Activated T-cell treated with anti-CD3 and anti-CD28 coated beads, Interleukin-2, amount 50 U/mL, for 24 hours (primary cell): ENCODE measurements around the gene PRTG.
"Not testable (repeated sequence)": the region's sequence is repeated elsewhere in the genome, so short reads cannot be mapped to it uniquely, and the experiment has no call there.

Experiments
- DNase-seq: peaks from one replicate; pipeline ENCODE4 v3.0.0-alpha.2; 2020
- H3K27ac Mint-ChIP-seq: 2 replicates; pipeline ENCODE4 v1.8.0; 2020; ENCODE audit warnings: mild to moderate bottlenecking, mixed read lengths
- H3K27me3 Mint-ChIP-seq: 2 replicates; pipeline ENCODE4 v1.8.0; 2020; ENCODE audit warnings: mixed read lengths
- H3K36me3 Mint-ChIP-seq: 2 replicates; pipeline ENCODE4 v1.8.0; 2020; ENCODE audit warnings: low read depth, mixed read lengths
- H3K4me1 Mint-ChIP-seq: 2 replicates; pipeline ENCODE4 v1.8.0; 2020; ENCODE audit warnings: low read depth, mixed read lengths
- H3K4me3 Mint-ChIP-seq: 2 replicates; pipeline ENCODE4 v1.8.0; 2020; ENCODE audit warnings: mild to moderate bottlenecking, moderate library complexity, mixed read lengths
- H3K9me3 Mint-ChIP-seq: 2 replicates; pipeline ENCODE4 v1.8.0; 2020; ENCODE audit warnings: mixed read lengths

PRTG gene, protein sequence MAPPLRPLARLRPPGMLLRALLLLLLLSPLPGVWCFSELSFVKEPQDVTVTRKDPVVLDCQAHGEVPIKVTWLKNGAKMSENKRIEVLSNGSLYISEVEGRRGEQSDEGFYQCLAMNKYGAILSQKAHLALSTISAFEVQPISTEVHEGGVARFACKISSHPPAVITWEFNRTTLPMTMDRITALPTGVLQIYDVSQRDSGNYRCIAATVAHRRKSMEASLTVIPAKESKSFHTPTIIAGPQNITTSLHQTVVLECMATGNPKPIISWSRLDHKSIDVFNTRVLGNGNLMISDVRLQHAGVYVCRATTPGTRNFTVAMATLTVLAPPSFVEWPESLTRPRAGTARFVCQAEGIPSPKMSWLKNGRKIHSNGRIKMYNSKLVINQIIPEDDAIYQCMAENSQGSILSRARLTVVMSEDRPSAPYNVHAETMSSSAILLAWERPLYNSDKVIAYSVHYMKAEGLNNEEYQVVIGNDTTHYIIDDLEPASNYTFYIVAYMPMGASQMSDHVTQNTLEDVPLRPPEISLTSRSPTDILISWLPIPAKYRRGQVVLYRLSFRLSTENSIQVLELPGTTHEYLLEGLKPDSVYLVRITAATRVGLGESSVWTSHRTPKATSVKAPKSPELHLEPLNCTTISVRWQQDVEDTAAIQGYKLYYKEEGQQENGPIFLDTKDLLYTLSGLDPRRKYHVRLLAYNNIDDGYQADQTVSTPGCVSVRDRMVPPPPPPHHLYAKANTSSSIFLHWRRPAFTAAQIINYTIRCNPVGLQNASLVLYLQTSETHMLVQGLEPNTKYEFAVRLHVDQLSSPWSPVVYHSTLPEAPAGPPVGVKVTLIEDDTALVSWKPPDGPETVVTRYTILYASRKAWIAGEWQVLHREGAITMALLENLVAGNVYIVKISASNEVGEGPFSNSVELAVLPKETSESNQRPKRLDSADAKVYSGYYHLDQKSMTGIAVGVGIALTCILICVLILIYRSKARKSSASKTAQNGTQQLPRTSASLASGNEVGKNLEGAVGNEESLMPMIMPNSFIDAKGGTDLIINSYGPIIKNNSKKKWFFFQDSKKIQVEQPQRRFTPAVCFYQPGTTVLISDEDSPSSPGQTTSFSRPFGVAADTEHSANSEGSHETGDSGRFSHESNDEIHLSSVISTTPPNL

DNA sequence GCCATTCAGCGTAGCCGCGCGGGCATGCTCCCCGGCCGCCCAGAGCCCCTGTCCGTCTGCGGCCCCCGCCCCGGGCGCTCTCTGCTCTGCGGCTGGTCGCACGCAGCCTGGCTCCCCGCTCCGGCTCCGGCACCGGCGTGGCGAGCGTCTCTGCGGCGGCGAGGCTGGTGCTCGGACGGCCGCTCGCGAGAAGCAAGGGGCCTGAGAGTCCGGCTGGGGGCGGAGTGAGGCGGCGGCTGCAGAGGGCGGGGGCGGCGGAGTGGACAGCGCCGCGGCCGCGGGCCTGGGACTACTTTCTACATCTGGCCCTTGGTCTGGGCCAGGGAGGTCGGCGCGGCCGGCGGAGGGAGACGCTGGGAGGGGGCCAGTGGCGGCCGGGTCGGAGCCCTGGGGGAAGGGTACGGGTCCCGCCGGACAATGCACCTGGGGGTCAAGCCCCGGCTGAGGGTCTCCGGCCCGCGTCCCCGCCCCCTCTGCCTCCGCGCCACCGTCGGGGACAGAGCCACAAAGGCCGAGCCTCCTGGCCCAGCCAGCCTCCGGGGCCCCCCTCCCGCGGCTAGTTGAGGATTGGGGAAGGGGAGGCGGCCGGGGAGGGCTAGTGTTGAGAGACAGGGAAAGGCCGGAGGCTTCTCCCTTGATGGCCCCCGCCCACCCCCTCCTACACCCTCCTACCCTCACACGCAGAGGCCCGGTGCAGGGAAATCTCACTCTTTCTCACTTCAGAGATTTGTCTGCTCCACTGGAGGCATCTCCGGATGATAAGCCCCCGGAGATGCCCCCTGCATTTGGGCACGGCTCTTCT lies at the start of gene PRTG:
TSS of gene PRTG (minus strand) at position 226 of the 802 bp plus-strand sequence. CDS start at position 5, 221 bp downstream.
- Mint-ChIP-seq H3K36me3 (no peaks in the 10 kb centered on the region), H3K9me3 (no peaks in the 10 kb centered on the region), H3K27me3 (peaks cover 29% of the 10 kb centered on the region), H3K4me1 (peaks cover 3% of the 10 kb centered on the region), H3K27ac (no peak within 1 kb of the TSS), H3K4me3 (peak within 1 kb of the TSS; percentile 62)
- DNase-seq, result no peak

DNA sequence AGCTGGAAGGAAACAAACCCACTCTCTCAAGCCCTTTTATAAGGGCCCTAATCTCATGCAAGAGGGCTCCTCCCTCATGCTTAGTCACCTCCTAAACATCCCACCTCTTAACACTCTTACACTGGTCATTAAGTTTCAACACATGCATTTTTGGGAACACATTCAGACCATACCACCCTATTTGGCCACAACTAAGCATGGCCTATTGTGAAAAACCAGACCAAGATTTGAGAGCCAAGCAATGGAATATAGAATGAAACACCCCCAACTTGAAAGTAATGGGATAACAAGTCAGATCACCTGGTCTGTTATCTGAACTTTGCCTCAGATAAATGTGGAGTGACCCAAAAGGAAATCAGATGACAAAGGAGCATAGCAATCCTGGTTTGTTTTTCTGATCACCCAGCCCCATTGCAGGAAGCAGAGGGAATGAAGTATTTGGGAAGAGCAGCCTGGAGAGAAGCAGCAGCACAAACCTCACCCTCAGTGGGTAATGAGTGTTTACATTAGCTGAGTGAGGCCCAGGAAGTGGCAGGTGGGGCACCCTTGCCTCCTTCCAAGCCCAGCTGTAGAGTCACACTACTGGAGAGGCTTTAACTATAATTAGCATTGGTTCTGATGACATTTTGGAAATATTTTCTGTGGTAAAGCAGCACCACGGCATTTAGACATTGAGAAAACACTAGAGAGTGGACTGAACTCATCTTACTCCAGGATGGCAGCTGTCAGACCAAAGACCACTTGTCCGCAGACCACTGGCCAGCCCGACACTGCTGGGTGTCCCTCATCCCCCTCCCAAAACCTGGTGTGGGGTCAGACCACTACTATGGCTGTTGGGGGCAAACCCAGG lies 48.8 kb upstream of the PRTG start:
- H3K36me3 Mint-ChIP-seq, result no peaks in the 10 kb centered on the region
- no peaks in the 10 kb centered on the region for H3K4me1 Mint-ChIP-seq
- DNase-seq, result no peak
- no peak overlapping the region for H3K4me3 Mint-ChIP-seq
- no peaks in the 10 kb centered on the region for H3K9me3 Mint-ChIP-seq
- no peak overlapping the region for H3K27ac Mint-ChIP-seq
- peaks cover 25% of the 10 kb centered on the region for H3K27me3 Mint-ChIP-seq

DNA sequence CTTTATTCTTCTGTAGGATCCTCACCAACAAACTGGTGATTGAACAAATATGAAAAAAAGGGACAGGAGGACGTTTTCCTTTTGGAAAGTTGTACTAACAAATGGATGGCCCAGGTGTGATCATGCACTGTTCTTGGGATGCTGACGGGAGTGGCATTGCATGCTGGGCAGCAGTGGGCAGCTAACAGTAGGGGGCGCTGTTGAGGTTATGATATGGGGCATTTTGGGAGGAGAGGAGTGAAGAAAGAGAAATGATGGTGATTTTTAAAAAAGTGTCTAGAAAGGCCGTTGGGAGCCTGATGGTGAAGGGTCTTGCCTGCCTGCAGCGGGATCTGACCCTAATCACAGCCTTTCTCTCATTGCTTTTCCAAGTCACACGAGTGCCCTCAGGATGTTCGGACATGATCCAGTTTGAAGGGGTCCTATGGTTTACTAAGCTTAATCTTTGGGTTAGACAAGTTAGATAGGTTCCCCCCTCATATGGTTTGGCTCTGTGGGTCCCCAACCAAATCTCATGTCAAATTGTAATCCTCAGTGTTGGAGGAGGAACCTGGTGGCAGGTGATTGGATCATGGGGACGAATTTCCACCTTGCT lies 46.2 kb upstream of the PRTG start:
- DNase-seq, result peak; percentile 64
- Mint-ChIP-seq H3K27me3 (peaks cover 13% of the 10 kb centered on the region), H3K4me3 (no peak overlapping the region), H3K4me1 (no peaks in the 10 kb centered on the region), H3K36me3 (no peaks in the 10 kb centered on the region), H3K9me3 (no peaks in the 10 kb centered on the region), H3K27ac (no peak overlapping the region)

DNA sequence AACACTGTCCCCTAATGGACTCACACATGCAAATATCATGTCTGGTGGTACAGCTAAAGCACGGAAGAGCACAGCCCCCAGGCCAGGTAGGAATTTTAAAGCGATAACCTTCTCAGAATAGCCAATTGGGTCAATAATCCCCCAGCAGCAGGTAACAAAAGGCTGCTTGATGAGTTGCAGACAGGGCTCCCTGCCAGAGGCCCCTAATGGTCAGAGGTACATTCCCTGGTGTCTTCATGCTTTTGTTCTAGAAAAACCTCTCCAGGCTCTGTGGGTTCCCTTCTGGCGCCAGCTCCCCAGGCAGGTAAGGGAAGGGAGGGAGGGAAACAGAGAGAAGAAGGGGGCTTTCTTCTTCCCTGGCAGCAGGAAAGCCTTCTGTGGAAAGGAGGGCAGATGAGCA lies 43.4 kb upstream of the PRTG start:
- H3K9me3 Mint-ChIP-seq, result no peaks in the 10 kb centered on the region
- H3K36me3 Mint-ChIP-seq, result no peaks in the 10 kb centered on the region
- H3K4me1 Mint-ChIP-seq, result no peaks in the 10 kb centered on the region
- peaks cover 13% of the 10 kb centered on the region for H3K27me3 Mint-ChIP-seq
- no peak overlapping the region for H3K4me3 Mint-ChIP-seq
- H3K27ac Mint-ChIP-seq, result no peak overlapping the region
- DNase-seq, result no peak

DNA sequence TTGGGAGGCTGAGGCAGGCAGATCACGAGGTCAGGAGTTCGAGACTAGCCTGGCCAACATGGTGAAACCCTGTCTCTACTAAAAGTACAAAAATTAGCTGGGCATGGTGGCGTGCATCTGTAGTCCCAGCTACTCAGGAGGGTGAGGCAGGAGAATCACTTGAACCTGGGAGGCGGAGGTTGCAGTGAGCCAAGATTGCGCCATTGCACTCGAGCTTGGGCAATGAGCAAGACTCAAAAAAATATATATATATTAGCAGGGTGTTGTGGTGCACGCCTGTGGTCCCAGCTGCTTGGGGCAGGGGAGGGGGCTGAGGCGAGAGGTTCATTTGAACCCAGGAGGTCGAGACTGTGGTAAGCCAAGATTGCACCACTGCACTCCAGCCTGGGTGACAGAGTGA lies 42.6 kb upstream of the PRTG start:
- peaks cover 13% of the 10 kb centered on the region for H3K27me3 Mint-ChIP-seq
- H3K4me3 Mint-ChIP-seq, H3K9me3 Mint-ChIP-seq, H3K36me3 Mint-ChIP-seq, DNase-seq, H3K4me1 Mint-ChIP-seq, H3K27ac Mint-ChIP-seq: not testable (repeated sequence)

DNA sequence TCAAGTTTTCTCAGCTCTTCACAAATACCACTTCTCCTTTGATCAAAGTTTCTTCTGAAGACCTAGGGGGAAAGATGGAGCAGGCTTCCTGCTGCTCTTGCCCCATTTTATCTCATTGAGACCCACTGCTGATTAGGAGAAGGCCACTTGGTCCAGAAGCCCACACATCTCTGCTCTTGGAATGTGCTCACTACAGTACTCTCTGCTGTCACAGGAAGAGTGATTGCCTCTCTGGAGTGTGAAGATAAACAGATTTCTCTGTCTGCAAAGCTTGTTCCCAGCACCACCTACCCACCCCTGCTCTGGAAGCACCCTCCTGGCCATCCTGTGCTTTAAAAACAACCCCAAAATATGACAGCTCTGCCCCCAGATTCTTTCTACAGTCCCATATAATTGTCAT lies 41.3 kb upstream of the PRTG start:
- no peaks in the 10 kb centered on the region for H3K9me3 Mint-ChIP-seq
- H3K36me3 Mint-ChIP-seq, result no peaks in the 10 kb centered on the region
- no peak overlapping the region for H3K27ac Mint-ChIP-seq
- H3K27me3 Mint-ChIP-seq, result peaks cover 13% of the 10 kb centered on the region
- no peak for DNase-seq
- H3K4me1 Mint-ChIP-seq, result no peaks in the 10 kb centered on the region
- H3K4me3 Mint-ChIP-seq, result no peak overlapping the region

DNA sequence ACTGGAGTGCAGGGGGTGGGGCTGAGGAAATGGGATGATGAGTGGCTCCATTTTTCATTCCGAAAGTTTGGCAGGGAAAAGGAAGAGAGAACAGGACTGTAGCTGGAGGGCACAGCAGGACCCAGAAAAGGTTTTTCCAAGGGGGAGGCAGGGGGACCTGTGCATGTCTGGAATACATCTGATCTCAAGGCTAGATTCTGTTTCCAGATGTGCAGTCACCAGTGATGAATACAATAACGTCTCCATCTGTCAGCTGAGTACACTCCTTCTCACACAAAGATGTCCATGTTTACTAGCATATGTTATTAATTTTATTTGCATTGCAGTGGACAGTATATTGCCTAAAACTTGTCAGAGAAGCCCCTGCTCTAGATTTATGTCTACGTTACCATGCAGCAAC lies 39.9 kb upstream of the PRTG start:
- Mint-ChIP-seq H3K36me3 (no peaks in the 10 kb centered on the region), H3K27me3 (peaks cover 12% of the 10 kb centered on the region), H3K4me1 (no peaks in the 10 kb centered on the region), H3K27ac (no peak overlapping the region), H3K4me3 (no peak overlapping the region), H3K9me3 (no peaks in the 10 kb centered on the region)
- DNase-seq, result no peak

DNA sequence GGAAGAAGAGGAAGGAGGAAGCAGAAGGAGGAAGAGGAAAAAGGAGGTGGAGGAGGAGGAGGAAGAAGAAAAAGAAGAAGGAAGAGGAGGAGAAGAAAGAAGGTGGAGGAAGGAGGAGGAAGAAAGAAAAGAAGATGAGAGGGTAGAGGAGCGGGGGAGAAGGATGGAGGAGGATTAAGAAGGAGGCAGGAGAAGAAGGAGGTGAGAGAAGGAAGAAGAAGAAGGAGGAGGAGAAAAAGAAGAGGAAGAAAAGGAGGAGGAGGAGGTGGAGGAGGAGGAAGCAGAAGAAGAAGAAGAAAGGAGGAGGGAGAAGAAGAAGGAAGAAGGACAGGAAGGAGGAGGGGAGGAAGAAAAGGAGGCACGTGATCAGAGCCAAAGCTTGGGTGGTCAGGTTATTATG lies 37.3 kb upstream of the PRTG start:
- H3K4me3 Mint-ChIP-seq, result no peak overlapping the region
- no peak for DNase-seq
- H3K4me1 Mint-ChIP-seq, result no peaks in the 10 kb centered on the region
- no peak overlapping the region for H3K27ac Mint-ChIP-seq
- no peaks in the 10 kb centered on the region for H3K36me3 Mint-ChIP-seq
- no peaks in the 10 kb centered on the region for H3K9me3 Mint-ChIP-seq
- peaks cover 16% of the 10 kb centered on the region for H3K27me3 Mint-ChIP-seq

DNA sequence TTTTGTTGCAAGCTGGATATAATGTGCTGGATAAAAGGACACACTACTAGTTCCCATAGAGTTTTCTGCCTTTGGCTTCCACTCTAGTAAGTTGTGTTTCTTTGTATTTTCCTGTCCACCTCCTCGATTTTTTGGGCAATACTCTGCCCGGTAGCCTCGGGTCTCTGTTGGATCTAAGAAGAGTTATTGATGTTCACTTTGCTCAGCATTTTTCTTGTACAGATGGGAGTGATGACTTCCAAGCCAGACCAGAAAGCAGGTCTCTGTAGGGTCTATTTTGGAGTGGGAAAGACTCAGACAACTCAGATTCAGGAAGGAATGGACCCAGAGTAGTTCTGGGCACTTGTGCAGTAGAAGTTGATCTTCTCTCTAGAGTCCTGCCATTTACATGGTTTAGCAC lies 36.0 kb upstream of the PRTG start:
- no peaks in the 10 kb centered on the region for H3K9me3 Mint-ChIP-seq
- H3K4me1 Mint-ChIP-seq, result no peaks in the 10 kb centered on the region
- H3K27ac Mint-ChIP-seq, result no peak overlapping the region
- H3K4me3 Mint-ChIP-seq, result no peak overlapping the region
- H3K27me3 Mint-ChIP-seq, result peaks cover 10% of the 10 kb centered on the region
- no peak for DNase-seq
- no peaks in the 10 kb centered on the region for H3K36me3 Mint-ChIP-seq

DNA sequence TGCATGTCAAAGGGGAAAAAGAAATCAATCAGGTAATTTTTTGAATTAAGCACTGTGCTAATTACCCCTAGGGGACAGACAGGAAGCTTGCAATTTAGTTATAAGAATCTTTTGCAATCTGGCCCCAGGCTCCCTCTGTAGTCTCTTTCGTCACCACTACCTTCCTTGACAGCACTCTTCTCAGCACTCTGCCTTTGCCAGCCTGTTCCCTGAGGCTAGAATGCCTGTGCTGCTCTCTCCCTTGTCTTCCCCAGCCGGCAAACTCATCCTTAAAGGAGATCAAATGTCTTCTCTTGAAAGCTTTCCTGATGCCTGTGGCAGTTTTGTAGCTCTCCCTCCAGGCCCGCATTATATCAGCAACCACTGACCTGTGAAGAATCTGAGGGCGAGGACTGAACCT lies 32.4 kb upstream of the PRTG start:
- peaks cover 24% of the 10 kb centered on the region for H3K27me3 Mint-ChIP-seq
- no peaks in the 10 kb centered on the region for H3K4me1 Mint-ChIP-seq
- no peaks in the 10 kb centered on the region for H3K9me3 Mint-ChIP-seq
- DNase-seq, result no peak
- H3K4me3 Mint-ChIP-seq, result no peak overlapping the region
- H3K27ac Mint-ChIP-seq, result no peak overlapping the region
- H3K36me3 Mint-ChIP-seq, result no peaks in the 10 kb centered on the region

DNA sequence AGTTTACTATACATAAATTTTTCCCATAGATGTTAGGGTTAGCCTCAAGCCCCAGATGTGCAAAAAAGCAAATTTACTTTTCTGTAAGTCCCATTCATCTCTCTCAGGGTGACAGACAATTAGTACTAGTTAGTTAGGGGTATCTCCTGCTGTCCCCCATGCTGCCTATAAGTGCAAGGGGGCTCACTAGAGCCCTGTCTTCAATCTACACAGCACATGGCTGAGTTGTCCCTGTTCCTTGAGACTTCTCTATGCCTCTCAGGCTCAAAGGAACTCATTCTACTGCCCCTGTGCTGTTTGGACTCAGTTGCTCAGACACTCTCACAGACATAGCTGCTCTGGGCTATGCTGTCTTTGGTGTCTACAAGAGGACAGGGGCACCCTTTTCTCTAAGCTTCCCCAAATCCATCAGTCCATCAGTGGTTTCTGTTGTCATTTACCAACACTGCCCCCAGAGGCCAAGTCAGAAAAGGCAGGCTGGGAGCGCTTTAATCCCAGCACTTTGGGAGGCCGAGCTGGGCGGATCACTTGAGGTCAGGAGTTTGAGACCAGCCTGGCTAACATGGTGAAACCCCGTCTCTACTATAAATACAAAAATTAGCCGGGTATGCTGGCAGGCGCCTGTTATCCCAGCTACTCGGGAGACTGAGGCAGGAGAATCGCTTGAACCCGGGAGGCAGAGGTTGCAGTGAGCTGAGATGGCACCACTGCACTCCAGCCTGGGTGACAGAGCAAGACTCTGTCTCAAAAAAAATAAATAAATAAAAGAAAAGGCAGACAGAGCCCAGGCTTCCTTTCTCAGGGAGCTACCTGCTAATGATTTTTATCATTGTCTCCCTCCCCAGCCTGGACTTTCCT lies 31.4 kb upstream of the PRTG start:
- Mint-ChIP-seq H3K36me3 (no peaks in the 10 kb centered on the region), H3K27me3 (peaks cover 26% of the 10 kb centered on the region), H3K4me1 (no peaks in the 10 kb centered on the region), H3K27ac (no peak overlapping the region), H3K4me3 (no peak overlapping the region), H3K9me3 (no peaks in the 10 kb centered on the region)
- peak; percentile 56 for DNase-seq

DNA sequence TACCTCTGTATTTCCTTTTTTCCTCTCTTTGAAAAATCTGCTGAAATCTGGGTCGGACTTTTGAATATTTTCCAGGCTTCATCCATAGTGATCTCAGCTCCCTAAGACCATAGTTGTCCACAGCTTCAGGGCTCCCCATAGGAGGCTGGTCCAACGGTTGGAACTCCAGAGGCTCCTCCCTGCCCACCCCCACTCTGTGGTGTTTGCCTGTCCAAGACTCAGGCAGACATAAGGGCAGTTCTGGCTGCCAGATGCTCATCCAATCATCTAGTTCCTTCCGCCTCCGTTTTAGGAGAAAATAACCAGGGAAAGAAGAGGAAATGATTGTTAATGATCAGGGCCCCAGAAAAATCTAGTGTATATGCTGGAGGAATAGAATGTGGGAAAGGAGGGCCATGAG lies 27.9 kb upstream of the PRTG start:
- Mint-ChIP-seq H3K36me3 (no peaks in the 10 kb centered on the region), H3K4me1 (peaks cover 3% of the 10 kb centered on the region), H3K27ac (no peak overlapping the region), H3K27me3 (peaks cover 19% of the 10 kb centered on the region), H3K9me3 (no peaks in the 10 kb centered on the region), H3K4me3 (no peak overlapping the region)
- no peak for DNase-seq
